Thoracic aorta (tissue), 2 donors: ENCODE measurements around the gene CROCC. TPM values are rescaled to one million over a fixed set of nuclear protein-coding genes. Genes with fewer than 3 reads are reported as not detected.

ENCODE experiments used
- ATAC-seq: fragments of 150-250 bp; one replicate; pipeline ENCODE4 v1.8.0; 2017; ENCODE audit warnings: low read depth; ENCODE audit not compliant: insufficient number of reproducible peaks, low FRiP score
- DNase-seq: peaks from one replicate; pipeline ENCODE4 v3.0.0-alpha.2; 2020; ENCODE audit warnings: low spot score
- H3K27ac ChIP-seq, 2 donors: fragments of 200-600 bp; sonication (generic); 1 replicate in 1 of 2; 2 replicates in 1 of 2; pipeline ENCODE4 v1.5.1; 2016; ENCODE audit warnings: mild to moderate bottlenecking in 2 of 2, moderate library complexity in 2 of 2
- H3K27me3 ChIP-seq: fragments of 200-600 bp; sonication (generic); replicated peaks from 2 replicates; pipeline ENCODE4 v1.6.0; 2016; ENCODE audit warnings: mild to moderate bottlenecking; ENCODE audit not compliant: insufficient read depth
- H3K36me3 ChIP-seq: fragments of 200-600 bp; sonication (generic); one replicate; pipeline ENCODE4 v1.5.1; 2016
- H3K4me1 ChIP-seq, 2 donors: fragments of 200-600 bp; sonication (generic); 1 replicate in 1 of 2; 2 replicates in 1 of 2; pipeline versions ENCODE4 v1.5.1 to v1.6.0; 2016; ENCODE audit warnings: low read depth in 2 of 2, mild to moderate bottlenecking in 1 of 2; ENCODE audit not compliant: control insufficient read depth in 1 of 2
- H3K4me3 ChIP-seq: fragments of 200-600 bp; sonication (generic); 2 replicates; pipeline ENCODE4 v1.5.1; 2016; ENCODE audit warnings: mild to moderate bottlenecking
- H3K9me3 ChIP-seq: fragments of 200-600 bp; sonication (generic); 2 replicates; pipeline ENCODE4 v1.5.1; 2016
- total RNA-seq, 2 donors: library from RNA; depleted of rRNA; stranded (reverse); fragments of >200 nt; gene quantifications; one replicate each; pipeline versions ENCODE4 v1.1.0 to v1.2.3, GENCODE V29; 2016
- TF ChIP-seq, protein P1 (sequence below): fragments of 200-600 bp; sonication (generic); IDR thresholded peaks from one replicate; pipeline ENCODE4 v1.5.1; 2019; ENCODE audit warnings: antibody characterized with exemption

The CROCC gene
- total RNA-seq, 2 donors from 2014 or later: 49.7 to 56.2 TPM

DNA sequence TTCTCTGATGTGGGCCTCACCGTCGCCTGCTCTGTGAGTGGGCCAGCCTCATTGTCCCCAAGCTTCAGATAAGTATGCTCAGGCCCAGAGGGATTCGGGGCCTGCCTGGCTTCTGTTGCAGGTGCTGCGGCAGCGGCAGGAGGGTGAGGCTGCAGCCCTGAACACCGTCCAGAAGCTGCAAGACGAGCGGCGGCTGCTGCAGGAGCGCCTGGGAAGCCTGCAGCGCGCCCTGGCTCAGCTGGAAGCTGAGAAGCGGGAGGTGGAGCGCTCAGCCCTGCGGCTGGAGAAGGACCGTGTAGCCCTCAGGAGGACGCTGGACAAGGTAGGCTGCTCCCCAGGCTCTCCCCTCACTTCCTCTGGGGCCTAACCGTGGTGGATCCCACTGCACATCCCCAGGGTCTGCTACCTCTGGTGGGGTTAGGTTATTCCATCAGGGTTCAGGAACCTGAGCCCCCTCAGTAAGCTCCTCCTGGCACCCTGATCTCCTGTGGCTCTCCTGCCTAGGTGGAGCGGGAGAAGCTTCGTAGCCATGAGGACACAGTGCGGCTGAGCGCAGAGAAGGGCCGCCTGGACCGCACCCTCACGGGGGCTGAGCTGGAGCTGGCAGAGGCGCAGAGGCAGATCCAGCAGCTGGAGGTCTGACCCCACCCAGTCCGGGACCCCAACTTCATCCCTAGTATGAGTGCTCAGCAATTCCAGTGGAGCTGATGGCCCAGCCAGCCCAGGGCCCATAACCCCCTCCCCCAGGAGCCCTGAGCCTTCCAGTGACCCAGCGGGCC is 48.6 kb downstream of the CROCC start:
- ATAC-seq (no peak), DNase-seq (no peak)
- Histone ChIP-seq H3K27ac (no peak overlapping the region), H3K4me1 (peaks cover 10 to 40% of the 10 kb centered on the region in 2 donors), H3K4me3 (no peak overlapping the region), H3K9me3 (no peaks in the 10 kb centered on the region), H3K36me3 (peaks cover 15% of the 10 kb centered on the region), H3K27me3 (no peaks in the 10 kb centered on the region)
- TF ChIP-seq, protein P1, sequence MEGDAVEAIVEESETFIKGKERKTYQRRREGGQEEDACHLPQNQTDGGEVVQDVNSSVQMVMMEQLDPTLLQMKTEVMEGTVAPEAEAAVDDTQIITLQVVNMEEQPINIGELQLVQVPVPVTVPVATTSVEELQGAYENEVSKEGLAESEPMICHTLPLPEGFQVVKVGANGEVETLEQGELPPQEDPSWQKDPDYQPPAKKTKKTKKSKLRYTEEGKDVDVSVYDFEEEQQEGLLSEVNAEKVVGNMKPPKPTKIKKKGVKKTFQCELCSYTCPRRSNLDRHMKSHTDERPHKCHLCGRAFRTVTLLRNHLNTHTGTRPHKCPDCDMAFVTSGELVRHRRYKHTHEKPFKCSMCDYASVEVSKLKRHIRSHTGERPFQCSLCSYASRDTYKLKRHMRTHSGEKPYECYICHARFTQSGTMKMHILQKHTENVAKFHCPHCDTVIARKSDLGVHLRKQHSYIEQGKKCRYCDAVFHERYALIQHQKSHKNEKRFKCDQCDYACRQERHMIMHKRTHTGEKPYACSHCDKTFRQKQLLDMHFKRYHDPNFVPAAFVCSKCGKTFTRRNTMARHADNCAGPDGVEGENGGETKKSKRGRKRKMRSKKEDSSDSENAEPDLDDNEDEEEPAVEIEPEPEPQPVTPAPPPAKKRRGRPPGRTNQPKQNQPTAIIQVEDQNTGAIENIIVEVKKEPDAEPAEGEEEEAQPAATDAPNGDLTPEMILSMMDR: no peak

DNA sequence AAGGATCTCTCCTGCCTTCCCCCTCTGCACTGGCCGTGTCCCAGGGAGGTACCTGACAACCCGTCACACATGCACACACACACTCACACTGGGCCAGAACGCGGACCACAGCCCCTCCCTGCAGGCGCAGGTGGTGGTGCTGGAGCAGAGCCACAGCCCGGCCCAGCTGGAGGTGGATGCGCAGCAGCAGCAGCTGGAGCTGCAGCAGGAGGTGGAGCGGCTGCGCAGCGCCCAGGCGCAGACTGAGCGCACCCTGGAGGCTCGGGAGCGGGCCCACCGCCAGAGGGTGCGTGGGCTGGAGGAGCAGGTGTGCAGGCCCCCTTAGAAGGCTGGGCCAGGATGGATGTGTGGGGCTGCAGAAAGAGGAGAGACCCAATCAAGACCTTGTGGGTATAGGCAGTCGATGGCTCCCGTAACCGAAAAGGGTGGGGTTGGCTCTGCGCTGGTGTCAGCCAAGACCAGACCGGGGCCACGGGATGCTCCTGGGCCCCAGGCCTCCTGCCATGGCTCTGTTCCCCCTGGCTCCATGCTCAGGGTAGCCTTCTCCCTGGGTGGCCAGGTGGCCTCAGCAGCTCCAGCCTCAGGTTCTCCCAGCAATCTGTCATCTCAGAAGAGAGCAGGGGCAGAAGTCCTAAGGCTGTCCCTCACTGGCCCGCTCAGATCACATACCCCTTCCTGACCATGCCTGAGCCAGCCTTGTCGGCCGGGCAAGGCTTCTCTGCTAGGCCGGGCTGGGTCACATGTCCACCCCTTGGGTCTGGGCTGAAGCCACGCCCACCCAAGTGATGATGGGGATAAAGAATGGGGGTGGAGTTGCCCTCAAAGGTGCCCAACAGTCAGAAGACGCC is 49.8 kb downstream of the CROCC start:
- no peaks in the 10 kb centered on the region for H3K27me3 ChIP-seq
- H3K4me3 ChIP-seq: no peak overlapping the region
- ATAC-seq (no peak), DNase-seq (no peak)
- peaks cover 9 to 44% of the 10 kb centered on the region in 2 donors for H3K4me1 ChIP-seq
- peaks cover 4% of the 10 kb centered on the region for H3K36me3 ChIP-seq
- no peaks in the 10 kb centered on the region for H3K9me3 ChIP-seq
- peak overlapping the region; percentile 50 to 63 for H3K27ac ChIP-seq
- TF ChIP-seq, protein P1: no peak

DNA sequence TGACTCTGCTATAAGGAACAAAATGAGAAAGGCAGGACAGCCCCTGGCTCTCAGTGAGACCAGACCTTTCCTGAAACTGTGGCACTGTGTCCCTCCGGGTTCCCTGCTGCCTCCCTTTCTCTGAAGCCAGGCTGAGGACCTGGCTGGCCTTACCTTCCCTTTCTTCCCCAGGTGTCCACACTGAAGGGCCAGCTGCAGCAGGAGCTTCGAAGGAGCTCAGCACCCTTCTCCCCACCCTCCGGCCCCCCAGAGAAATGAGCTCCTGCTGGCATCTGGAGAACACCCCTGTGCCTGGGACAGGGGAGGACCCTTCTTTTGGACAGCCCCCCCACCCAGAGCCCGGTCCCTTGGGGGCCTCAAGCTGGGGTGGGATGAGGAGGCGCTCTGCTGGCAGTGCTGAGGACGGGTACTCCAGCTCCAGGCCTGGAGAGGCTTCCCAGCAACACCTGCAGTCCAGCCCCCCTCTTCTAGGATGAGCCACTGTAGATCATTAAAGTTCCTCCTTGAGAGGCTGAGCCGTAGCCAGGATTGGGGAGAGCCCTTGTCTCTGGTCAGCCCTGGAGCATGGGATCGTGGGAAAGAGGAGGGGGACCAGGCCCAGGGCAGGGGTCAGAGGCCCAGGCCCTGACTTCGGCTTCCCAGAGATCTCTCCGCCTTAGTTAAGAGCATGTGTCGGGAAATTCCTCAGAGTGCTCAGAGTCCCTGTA is 50.6 kb downstream of the CROCC start:
- TF ChIP-seq, protein P1: no peak
- ATAC-seq: no peak
- peaks cover 4% of the 10 kb centered on the region for H3K36me3 ChIP-seq
- H3K9me3 ChIP-seq: no peaks in the 10 kb centered on the region
- DNase-seq: no peak
- H3K27ac ChIP-seq: peak overlapping the region; percentile 50 to 63
- no peaks in the 10 kb centered on the region for H3K27me3 ChIP-seq
- H3K4me1 ChIP-seq: peaks cover 1 to 41% of the 10 kb centered on the region in 2 donors
- H3K4me3 ChIP-seq: no peak overlapping the region

DNA sequence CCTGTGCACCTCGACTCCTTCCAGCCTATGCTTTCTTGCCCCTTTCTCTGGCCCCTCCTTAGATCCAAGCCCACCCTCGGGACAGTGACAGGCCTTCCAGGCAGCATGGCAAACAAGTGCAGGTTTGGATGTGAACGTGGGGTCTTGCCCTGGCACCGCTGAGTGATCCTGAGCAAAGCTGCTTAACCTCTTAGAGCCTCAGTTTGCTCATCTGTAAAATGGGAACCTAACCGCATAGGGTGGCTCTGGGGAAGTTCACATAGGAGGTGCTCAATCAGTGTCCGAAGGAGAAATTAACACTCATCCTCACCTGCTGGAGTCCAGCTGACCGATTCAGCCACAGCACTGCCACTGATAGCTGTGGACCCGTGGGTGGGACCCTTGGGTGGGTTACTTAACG is 51.5 kb downstream of the CROCC start:
- Histone ChIP-seq H3K36me3 (peaks cover 4% of the 10 kb centered on the region), H3K4me1 (peaks cover under 1 to 45% of the 10 kb centered on the region in 2 donors), H3K9me3 (no peaks in the 10 kb centered on the region), H3K27me3 (no peaks in the 10 kb centered on the region), H3K4me3 (no peak overlapping the region), H3K27ac (peak overlapping the region in 1 of 2 donors; percentile 63)
- DNase-seq (no peak), ATAC-seq (no peak)
- TF ChIP-seq, protein P1: no peak
